Neural cell (in vitro differentiated cells): ENCODE measurements around the gene KATNAL1. TPM values are rescaled to one million over a fixed set of nuclear protein-coding genes. Genes with fewer than 3 reads are reported as not detected.

Experiments used
- H2AFZ ChIP-seq: fragments of 200-600, 300-800 bp; sonication (generic), shearing (Covaris generic); 2 replicates; pipeline ENCODE4 v1.6.0; 2014; ENCODE audit warnings: low read depth, mild to moderate bottlenecking, antibody characterized with exemption, low read length, moderate library complexity
- H3F3A ChIP-seq: fragments of 200-600 bp; shearing (Covaris generic); 2 replicates; pipeline ENCODE4 v1.6.1; 2016; ENCODE audit warnings: mild to moderate bottlenecking, moderate library complexity, mixed read lengths, antibody characterized with exemption, low read length; ENCODE audit not compliant: insufficient read depth, poor library complexity, severe bottlenecking
- H3K27ac ChIP-seq: fragments of 200-600, 300-800 bp; sonication (generic), shearing (Covaris generic); 2 replicates; pipeline ENCODE4 v1.5.1; 2014; ENCODE audit warnings: mild to moderate bottlenecking, low read length, moderate library complexity
- H3K27me3 ChIP-seq: fragments of 300-800, 200-600 bp; sonication (generic), shearing (Covaris generic); 2 replicates; pipeline ENCODE4 v1.6.0; 2014; ENCODE audit warnings: mild to moderate bottlenecking, low read depth, low read length, moderate library complexity; ENCODE audit not compliant: insufficient read depth
- H3K36me3 ChIP-seq: fragments of 300-800, 200-600 bp; sonication (generic), shearing (Covaris generic); 2 replicates; pipeline ENCODE4 v1.5.1; 2014; ENCODE audit warnings: mild to moderate bottlenecking, antibody characterized with exemption, low read length, moderate library complexity; ENCODE audit not compliant: insufficient read depth
- H3K4me2 ChIP-seq: fragments of 300-800, 200-600 bp; sonication (generic), shearing (Covaris generic); 2 replicates; pipeline ENCODE4 v1.6.0; 2014; ENCODE audit warnings: mild to moderate bottlenecking, low read length
- H3K4me3 ChIP-seq: fragments of 300-800, 200-600 bp; sonication (generic), shearing (Covaris generic); 2 replicates; pipeline ENCODE4 v1.5.1; 2014; ENCODE audit warnings: mild to moderate bottlenecking, low read length, moderate library complexity
- H3K79me2 ChIP-seq: fragments of 200-600 bp; shearing (Covaris generic); replicated peaks from 2 replicates; pipeline ENCODE4 v1.6.0; 2014; ENCODE audit warnings: mild to moderate bottlenecking, low read length, moderate library complexity; ENCODE audit not compliant: insufficient read depth
- H3K9ac ChIP-seq: fragments of 300-800, 200-600 bp; sonication (generic), shearing (Covaris generic); 2 replicates; pipeline ENCODE4 v1.6.1; 2016; ENCODE audit warnings: mild to moderate bottlenecking, low read length, mixed read lengths
- H3K9me2 ChIP-seq: fragments of 200-600 bp; shearing (Covaris generic); 2 replicates; pipeline ENCODE4 v1.6.1; 2016; ENCODE audit warnings: mild to moderate bottlenecking, low read length, mixed read lengths; ENCODE audit not compliant: insufficient read depth
- H3K9me3 ChIP-seq: fragments of 200-600, 300-800 bp; sonication (generic), shearing (Covaris generic); 2 replicates; pipeline ENCODE4 v1.6.1; 2016; ENCODE audit warnings: mild to moderate bottlenecking, mixed run types, low read length, moderate library complexity, mixed read lengths
- H4K20me1 ChIP-seq: fragments of 200-600 bp; shearing (Covaris generic); 2 replicates; pipeline ENCODE4 v1.6.1; 2016; ENCODE audit warnings: mild to moderate bottlenecking, mixed run types; ENCODE audit not compliant: insufficient read depth
- CTCF ChIP-seq: fragments of 450-650 bp; IDR thresholded peaks from 2 replicates; pipeline ENCODE4 v1.5.1; 2014; ENCODE audit warnings: antibody characterized with exemption, mild to moderate bottlenecking, moderate library complexity; ENCODE audit not compliant: poor library complexity, severe bottlenecking
- EP300 ChIP-seq: fragments of 450-650 bp; conservative IDR thresholded peaks from 2 replicates; pipeline ENCODE4 v1.6.1; 2014; ENCODE audit warnings: antibody characterized with exemption, mild to moderate bottlenecking, moderate library complexity; ENCODE audit not compliant: poor library complexity, severe bottlenecking
- EZH2 ChIP-seq: fragments of 200-600, 300-800 bp; shearing (Covaris generic), sonication (generic); IDR thresholded peaks from 2 replicates; pipeline ENCODE4 v1.6.1; 2014; ENCODE audit warnings: antibody characterized with exemption, low read length, borderline replicate concordance, mild to moderate bottlenecking; ENCODE audit not compliant: insufficient read depth, poor library complexity, severe bottlenecking
- MXI1 ChIP-seq: fragments of 450-650 bp; conservative IDR thresholded peaks from 2 replicates; pipeline ENCODE4 v1.6.1; 2014; ENCODE audit warnings: antibody characterized with exemption, mild to moderate bottlenecking; ENCODE audit not compliant: poor library complexity, severe bottlenecking
- POLR2AphosphoS5 ChIP-seq: IDR thresholded peaks from 2 replicates; pipeline ENCODE4 v1.6.1; 2012
- RAD21 ChIP-seq: fragments of 450-650 bp; conservative IDR thresholded peaks from 2 replicates; pipeline ENCODE4 v1.6.1; 2014; ENCODE audit warnings: antibody characterized with exemption, mild to moderate bottlenecking, moderate library complexity
- SMC3 ChIP-seq: fragments of 450-650 bp; conservative IDR thresholded peaks from 2 replicates; pipeline ENCODE4 v1.6.1; 2014; ENCODE audit warnings: antibody characterized with exemption, mild to moderate bottlenecking, moderate library complexity; ENCODE audit not compliant: poor library complexity
- TAF1 ChIP-seq: IDR thresholded peaks from 2 replicates; pipeline ENCODE4 v1.6.1; 2012; ENCODE audit warnings: low read depth
- polyA plus RNA-seq: library from polyadenylated mRNA; depleted of rRNA; stranded (reverse); fragments of >200 nt; gene quantifications from 2 replicates; pipeline ENCODE4 v1.2.3, GENCODE V29; 2014
- TF ChIP-seq, protein P1 (sequence below): IDR thresholded peaks from 2 replicates; pipeline ENCODE4 v1.6.1; 2012; ENCODE audit warnings: borderline replicate concordance

Gene KATNAL1
- polyA plus RNA-seq, 1 donor from 2014 or later = 24.9 TPM

GRCh38 chr13:30306762-30307193 is 573 bp downstream of the KATNAL1 start:
- peak overlapping the region; percentile 79 for H3K27ac ChIP-seq
- H4K20me1 ChIP-seq = no peaks in the 10 kb centered on the region
- H3K27me3 ChIP-seq = no peaks in the 10 kb centered on the region
- no peaks in the 10 kb centered on the region for H3F3A ChIP-seq
- H3K36me3 ChIP-seq = no peaks in the 10 kb centered on the region
- peak overlapping the region; percentile 42 for H3K4me2 ChIP-seq
- H3K9ac ChIP-seq = peak overlapping the region; percentile 86
- H2AFZ ChIP-seq = peak overlapping the region; percentile 79
- peak overlapping the region; percentile 88 for H3K4me3 ChIP-seq
- H3K79me2 ChIP-seq = peaks cover 49% of the 10 kb centered on the region
- H3K9me2 ChIP-seq = no peaks in the 10 kb centered on the region
- no peak for TF ChIP-seq SMC3
- TF ChIP-seq CTCF = no peak
- no peak for TF ChIP-seq MXI1
- TF ChIP-seq, protein P1, sequence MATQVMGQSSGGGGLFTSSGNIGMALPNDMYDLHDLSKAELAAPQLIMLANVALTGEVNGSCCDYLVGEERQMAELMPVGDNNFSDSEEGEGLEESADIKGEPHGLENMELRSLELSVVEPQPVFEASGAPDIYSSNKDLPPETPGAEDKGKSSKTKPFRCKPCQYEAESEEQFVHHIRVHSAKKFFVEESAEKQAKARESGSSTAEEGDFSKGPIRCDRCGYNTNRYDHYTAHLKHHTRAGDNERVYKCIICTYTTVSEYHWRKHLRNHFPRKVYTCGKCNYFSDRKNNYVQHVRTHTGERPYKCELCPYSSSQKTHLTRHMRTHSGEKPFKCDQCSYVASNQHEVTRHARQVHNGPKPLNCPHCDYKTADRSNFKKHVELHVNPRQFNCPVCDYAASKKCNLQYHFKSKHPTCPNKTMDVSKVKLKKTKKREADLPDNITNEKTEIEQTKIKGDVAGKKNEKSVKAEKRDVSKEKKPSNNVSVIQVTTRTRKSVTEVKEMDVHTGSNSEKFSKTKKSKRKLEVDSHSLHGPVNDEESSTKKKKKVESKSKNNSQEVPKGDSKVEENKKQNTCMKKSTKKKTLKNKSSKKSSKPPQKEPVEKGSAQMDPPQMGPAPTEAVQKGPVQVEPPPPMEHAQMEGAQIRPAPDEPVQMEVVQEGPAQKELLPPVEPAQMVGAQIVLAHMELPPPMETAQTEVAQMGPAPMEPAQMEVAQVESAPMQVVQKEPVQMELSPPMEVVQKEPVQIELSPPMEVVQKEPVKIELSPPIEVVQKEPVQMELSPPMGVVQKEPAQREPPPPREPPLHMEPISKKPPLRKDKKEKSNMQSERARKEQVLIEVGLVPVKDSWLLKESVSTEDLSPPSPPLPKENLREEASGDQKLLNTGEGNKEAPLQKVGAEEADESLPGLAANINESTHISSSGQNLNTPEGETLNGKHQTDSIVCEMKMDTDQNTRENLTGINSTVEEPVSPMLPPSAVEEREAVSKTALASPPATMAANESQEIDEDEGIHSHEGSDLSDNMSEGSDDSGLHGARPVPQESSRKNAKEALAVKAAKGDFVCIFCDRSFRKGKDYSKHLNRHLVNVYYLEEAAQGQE = no peak
- TF ChIP-seq EZH2 = no peak
- TF ChIP-seq POLR2AphosphoS5 = no peak
- TF ChIP-seq RAD21 = no peak
- TF ChIP-seq EP300 = no peak
- TF ChIP-seq TAF1 = no peak
- H3K9me3 ChIP-seq = no peaks in the 10 kb centered on the region

- Histone ChIP-seq H3K27me3 (no peaks in the 10 kb centered on the region), H3K4me3 (peak overlapping the region; percentile 88), H4K20me1 (no peaks in the 10 kb centered on the region), H3K27ac (no peak overlapping the region), H3K9me3 (no peaks in the 10 kb centered on the region), H3K4me2 (peak overlapping the region; percentile 42), H3K9me2 (no peaks in the 10 kb centered on the region), H3K36me3 (no peaks in the 10 kb centered on the region), H3K9ac (no peak overlapping the region), H2AFZ (no peak overlapping the region), H3F3A (no peaks in the 10 kb centered on the region), H3K79me2 (peaks cover 62% of the 10 kb centered on the region)
- TF ChIP-seq TAF1 = no peak
- TF ChIP-seq CTCF = no peak
- TF ChIP-seq POLR2AphosphoS5 = no peak
- TF ChIP-seq, protein P1 = no peak
- TF ChIP-seq RAD21 = no peak
- TF ChIP-seq EP300 = no peak
- TF ChIP-seq EZH2 = no peak
- TF ChIP-seq MXI1 = no peak
- no peak for TF ChIP-seq SMC3
These were observed 1.8 kb downstream of the KATNAL1 start for GRCh38 chr13:30305456-30305970.
